Suprapubic skin (tissue), 4 donors: Measurements from ENCODE around the gene INHBB.

Experiments used
- EP300 ChIP-seq: sonication (generic); formaldehyde crosslinking; IDR thresholded peaks from one replicate; pipeline ENCODE4 v1.6.1; 2017; ENCODE audit warnings: antibody characterized with exemption
- POLR2A ChIP-seq, 2 donors: fragments of 450-650 bp; IDR thresholded peaks; one replicate each; pipeline ENCODE4 v1.6.1; 2017; ENCODE audit warnings: antibody characterized with exemption in 2 of 2, mild to moderate bottlenecking in 2 of 2, moderate library complexity in 2 of 2
- POLR2AphosphoS5 ChIP-seq, 3 donors: sonication (generic); formaldehyde crosslinking; IDR thresholded peaks; one replicate each; pipeline ENCODE4 v1.6.1; 2017; ENCODE audit warnings: antibody characterized with exemption in 3 of 3
- TF ChIP-seq, protein P1 (sequence below), 2 donors: fragments of 200-600 bp in 1 of 2; fragments of 450-650 bp in 1 of 2; sonication (generic) in 1 of 2; IDR thresholded peaks; one replicate each; pipeline ENCODE4 v1.5.1; 2016 to 2019; ENCODE audit warnings: antibody characterized with exemption in 2 of 2, mild to moderate bottlenecking in 1 of 2, moderate library complexity in 1 of 2

DNA sequence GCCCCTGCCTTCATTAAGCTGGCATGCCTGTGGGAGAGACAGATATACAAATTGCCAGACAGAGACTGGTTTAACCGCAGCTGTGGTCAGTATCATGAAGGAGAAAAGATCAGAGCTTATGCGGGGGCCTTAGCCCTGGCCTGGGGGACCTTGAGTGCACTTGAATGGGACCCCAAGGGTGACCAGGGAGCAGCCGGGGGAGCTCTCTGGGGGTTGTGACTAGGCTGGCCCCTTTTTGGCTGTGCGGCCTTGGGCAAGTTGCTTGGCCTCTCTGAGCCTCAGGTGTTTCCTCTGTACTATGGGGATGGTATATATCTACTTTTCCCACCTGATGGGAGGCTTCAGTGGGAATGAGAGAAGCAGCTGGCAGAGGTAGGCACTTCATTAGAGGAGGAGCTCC is 35.7 kb downstream of the INHBB start:
- TF ChIP-seq, protein P1, sequence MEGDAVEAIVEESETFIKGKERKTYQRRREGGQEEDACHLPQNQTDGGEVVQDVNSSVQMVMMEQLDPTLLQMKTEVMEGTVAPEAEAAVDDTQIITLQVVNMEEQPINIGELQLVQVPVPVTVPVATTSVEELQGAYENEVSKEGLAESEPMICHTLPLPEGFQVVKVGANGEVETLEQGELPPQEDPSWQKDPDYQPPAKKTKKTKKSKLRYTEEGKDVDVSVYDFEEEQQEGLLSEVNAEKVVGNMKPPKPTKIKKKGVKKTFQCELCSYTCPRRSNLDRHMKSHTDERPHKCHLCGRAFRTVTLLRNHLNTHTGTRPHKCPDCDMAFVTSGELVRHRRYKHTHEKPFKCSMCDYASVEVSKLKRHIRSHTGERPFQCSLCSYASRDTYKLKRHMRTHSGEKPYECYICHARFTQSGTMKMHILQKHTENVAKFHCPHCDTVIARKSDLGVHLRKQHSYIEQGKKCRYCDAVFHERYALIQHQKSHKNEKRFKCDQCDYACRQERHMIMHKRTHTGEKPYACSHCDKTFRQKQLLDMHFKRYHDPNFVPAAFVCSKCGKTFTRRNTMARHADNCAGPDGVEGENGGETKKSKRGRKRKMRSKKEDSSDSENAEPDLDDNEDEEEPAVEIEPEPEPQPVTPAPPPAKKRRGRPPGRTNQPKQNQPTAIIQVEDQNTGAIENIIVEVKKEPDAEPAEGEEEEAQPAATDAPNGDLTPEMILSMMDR (IDR thresholded peaks at IDR 0.05), result no peak
- TF ChIP-seq POLR2AphosphoS5 (IDR thresholded peaks at IDR 0.05), result no peak
- no peak for TF ChIP-seq POLR2A (IDR thresholded peaks at IDR 0.05)
- TF ChIP-seq EP300, result no peak
